B cell (primary cell): ENCODE results near the gene KTI12. TPM values are rescaled to one million over a fixed set of nuclear protein-coding genes. Genes with fewer than 3 reads are reported as not detected.

Source experiments
- ATAC-seq: fragments of 200-7000 bp; cut with Tn5 transposase; one replicate; pipeline ENCODE4 v1.10.0; 2021; ENCODE audit warnings: low read depth, mild to moderate bottlenecking, moderate number of reproducible peaks, moderate library complexity
- CTCF ChIA-PET: fragments of 350-600 bp; sonication (Branson Sonifier 250); formaldehyde crosslinking; loops from one replicate; lab custom pipeline; 2021; ENCODE audit warnings: antibody characterized with exemption, inconsistent platforms; lab: Charles Lee
- POLR2A ChIA-PET: fragments of 350-600 bp; sonication (Branson Sonifier 250); formaldehyde crosslinking; loops from one replicate; lab custom pipeline; 2021; ENCODE audit warnings: antibody characterized with exemption; lab: Charles Lee
- DNase-seq: peaks from one replicate; pipeline ENCODE4 v3.0.0; 2013
- H2AFZ ChIP-seq: 2 replicates; pipeline ENCODE4 v1.6.1; 2012; ENCODE audit warnings: mild to moderate bottlenecking, low read depth, low read length; ENCODE audit not compliant: insufficient read depth, poor library complexity, severe bottlenecking
- H3K27ac ChIP-seq, 2 donors: 1 replicate in 1 of 2; 2 replicates in 1 of 2; pipeline ENCODE4 v1.5.1; 2012 to 2013; ENCODE audit warnings: low read length in 2 of 2, mild to moderate bottlenecking in 2 of 2, moderate library complexity in 1 of 2
- H3K27me3 ChIP-seq, 4 experiments: fragments of 200-600 bp in 1 of 4; sonication (generic) in 1 of 4; replicated peaks in 1 of 4; 1 replicate in 2 of 4; 2 replicates in 2 of 4; pipeline versions ENCODE4 v1.6.1 to v1.7.0; 2013 to 2016; ENCODE audit warnings: low read length in 3 of 4, mild to moderate bottlenecking in 2 of 4, mixed read lengths in 1 of 4, moderate library complexity in 1 of 4; ENCODE audit not compliant: insufficient read depth in 4 of 4, control insufficient read depth in 3 of 4; ENCODE audit errors: control extremely low read depth in 1 of 4
- H3K36me3 ChIP-seq, 2 experiments: replicated peaks in 1 of 2; 1 replicate in 1 of 2; 2 replicates in 1 of 2; pipeline versions ENCODE4 v1.6.1 to v1.7.1; 2013; ENCODE audit warnings: low read length in 1 of 2; ENCODE audit not compliant: insufficient read depth in 2 of 2, control insufficient read depth in 1 of 2; ENCODE audit errors: control extremely low read depth in 1 of 2, extremely low read depth in 1 of 2
- H3K4me1 ChIP-seq, 2 donors: fragments of 200-600 bp in 1 of 2; sonication (generic) in 1 of 2; 1 replicate in 1 of 2; 2 replicates in 1 of 2; pipeline versions ENCODE4 v1.5.1 to v1.6.1; 2013 to 2017; ENCODE audit warnings: low read length in 2 of 2; ENCODE audit not compliant: control insufficient read depth in 2 of 2, insufficient read depth in 2 of 2
- H3K4me2 ChIP-seq: replicated peaks from 2 replicates; pipeline ENCODE3; 2012; ENCODE audit warnings: mild to moderate bottlenecking, low read depth, low read length; ENCODE audit not compliant: poor library complexity, severe bottlenecking
- H3K4me3 ChIP-seq, 5 experiments: fragments of 200-600 bp in 1 of 5; sonication (generic) in 1 of 5; 1 replicate in 3 of 5; 2 replicates in 2 of 5; pipeline versions ENCODE4 v1.5.1 to v1.7.0; 2011 to 2016; ENCODE audit warnings: low read length in 4 of 5, mild to moderate bottlenecking in 4 of 5, low read depth in 2 of 5, control low read depth in 1 of 5, moderate library complexity in 1 of 5; ENCODE audit not compliant: insufficient read depth in 1 of 5; ENCODE audit errors: control extremely low read depth in 1 of 5, extremely low read depth in 1 of 5
- H3K79me2 ChIP-seq: fragments of 200-600 bp; sonication (generic); one replicate; pipeline ENCODE4 v1.6.0; 2016; ENCODE audit warnings: low read length; ENCODE audit not compliant: control insufficient read depth, insufficient read depth
- H3K9ac ChIP-seq: fragments of 200-600 bp; sonication (generic); 2 replicates; pipeline ENCODE4 v1.6.1; 2017; ENCODE audit warnings: mild to moderate bottlenecking, low read length, moderate library complexity
- H3K9me3 ChIP-seq, 3 donors: one replicate each; pipeline versions ENCODE4 v1.6.1 to v1.7.1; 2013; ENCODE audit warnings: low read length in 2 of 3; ENCODE audit not compliant: control insufficient read depth in 2 of 3, insufficient read depth in 1 of 3; ENCODE audit errors: control extremely low read depth in 1 of 3
- H4K20me1 ChIP-seq: 2 replicates; pipeline ENCODE4 v1.6.0; 2012; ENCODE audit warnings: mild to moderate bottlenecking, low read length; ENCODE audit not compliant: insufficient read depth, control insufficient read depth, poor library complexity, severe bottlenecking
- H3K27ac Mint-ChIP-seq: one replicate; pipeline ENCODE4 v1.8.0; 2021; ENCODE audit warnings: mixed read lengths
- H3K27me3 Mint-ChIP-seq: one replicate; pipeline ENCODE4 v1.8.0; 2021; ENCODE audit warnings: mixed read lengths
- H3K4me1 Mint-ChIP-seq: one replicate; pipeline ENCODE4 v1.8.0; 2021; ENCODE audit warnings: mixed read lengths
- H3K4me3 Mint-ChIP-seq: one replicate; pipeline ENCODE4 v1.8.0; 2021; ENCODE audit warnings: mixed read lengths
- H3K9me3 Mint-ChIP-seq: one replicate; pipeline ENCODE4 v1.8.0; 2022; ENCODE audit warnings: mixed read lengths; ENCODE audit not compliant: insufficient read depth
- CTCF ChIP-seq: fragments of 200-600 bp; IDR thresholded peaks from one replicate; pipeline ENCODE4 v1.8.0; 2022; ENCODE audit warnings: antibody characterized with exemption, mild to moderate bottlenecking
- EZH2 ChIP-seq: IDR thresholded peaks from 2 replicates; pipeline ENCODE4 v1.6.1; 2012; ENCODE audit warnings: borderline replicate concordance, low read depth, mild to moderate bottlenecking, moderate library complexity, low read length; ENCODE audit not compliant: insufficient read depth, poor library complexity, severe bottlenecking
- WGBS: methylation state at CpG from one replicate; pipeline ENCODE4 v1.1.5; 2013; ENCODE audit warnings: missing lambda C conversion rate; ENCODE audit not compliant: insufficient coverage; 5-methylcytosine and 5-hydroxymethylcytosine counted together
- intact Hi-C: fragments of 100-400 bp; cut with micrococcal nuclease; formaldehyde crosslinking; loops from one replicate; pipeline ENCODE4 v1.10.0; 2022
- polyA plus RNA-seq: library from polyadenylated mRNA; depleted of rRNA; stranded (reverse); fragments of >200 nt; gene quantifications from 2 replicates; pipeline ENCODE4 v1.2.3, GENCODE V29; 2012
- total RNA-seq, 2 donors: library from RNA; stranded (reverse); fragments of 120-200 nt in 1 of 2; gene quantifications; 1 replicate in 1 of 2; 2 replicates in 1 of 2; pipeline versions ENCODE4 v1.2.3 to v1.2.4, GENCODE V29; 2013 to 2022

The KTI12 gene
- total and polyA plus RNA-seq, 2 donors (not counting 1 experiment from before 2014, with no cell fraction given): 14.7 to 22.5 TPM

- 35% methylated on average over 27 of the region's 47 CpGs for WGBS
- Histone ChIP-seq H3K4me2 (peak overlapping the region; percentile 90), H3K36me3 (no peaks in the 10 kb centered on the region), H3K4me3 (peak overlapping the region in 3 of 5 experiments; percentile 47 to 59 (median 54)), H4K20me1 (no peaks in the 10 kb centered on the region), H3K9ac (peak overlapping the region; percentile 66), H3K27me3 (peaks cover 0 to 41% (median 27%) of the 10 kb centered on the region in 4 experiments), H3K79me2 (no peaks in the 10 kb centered on the region), H3K27ac (no peak overlapping the region), H2AFZ (peak overlapping the region; percentile 74), H3K9me3 (no peaks in the 10 kb centered on the region), H3K4me1 (peaks cover 9 to 15% of the 10 kb centered on the region in 2 donors)
- H3K27me3 Mint-ChIP-seq: peaks cover 31% of the 10 kb centered on the region
- no peak for ATAC-seq
- H3K9me3 Mint-ChIP-seq: no peaks in the 10 kb centered on the region
- ChIA-PET CTCF (interaction anchor here (0.6 to 0.7 kb wide), 2 partner anchors 10 to 21 kb away, joined by 3 read pairs; no protein-coding TSS in a partner anchor), POLR2A (no interaction called here)
- DNase-seq: no peak
- intact Hi-C loops: no loop called here
- no peak for TF ChIP-seq EZH2
- H3K27ac Mint-ChIP-seq: no peak overlapping the region
- peaks cover 12% of the 10 kb centered on the region for H3K4me1 Mint-ChIP-seq
- H3K4me3 Mint-ChIP-seq: peak overlapping the region; percentile 63
These were observed 43.8 kb downstream of the KTI12 start for GRCh38 chr1:51989582-51990477.

- no peak overlapping the region for H3K27ac ChIP-seq
- no peaks in the 10 kb centered on the region for H3K9me3 ChIP-seq
- H3K36me3 ChIP-seq: no peaks in the 10 kb centered on the region
- Mint-ChIP-seq H3K4me3 (peak overlapping the region; percentile 33), H3K27ac (no peak overlapping the region), H3K4me1 (peaks cover 12% of the 10 kb centered on the region), H3K9me3 (no peaks in the 10 kb centered on the region), H3K27me3 (peaks cover 25% of the 10 kb centered on the region)
- no peak overlapping the region for H3K9ac ChIP-seq
- CTCF ChIA-PET: no interaction called here
- DNase-seq (no peak), ATAC-seq (no peak)
- H2AFZ ChIP-seq: no peak overlapping the region
- no peak overlapping the region for H3K4me3 ChIP-seq
- POLR2A ChIA-PET: no interaction called here
- peaks cover 9 to 15% of the 10 kb centered on the region in 2 donors for H3K4me1 ChIP-seq
- no peaks in the 10 kb centered on the region for H4K20me1 ChIP-seq
- TF ChIP-seq EZH2 (no peak), CTCF (no peak)
- no peaks in the 10 kb centered on the region for H3K79me2 ChIP-seq
- H3K4me2 ChIP-seq: no peak overlapping the region
- H3K27me3 ChIP-seq: peaks cover 0 to 36% (median 27%) of the 10 kb centered on the region in 4 experiments
- intact Hi-C loops: no loop called here
These were observed 45.4 kb downstream of the KTI12 start for GRCh38 chr1:51988254-51988653.
